ENCODE results near the gene LPP.

GRCh38 chr3:188212308-188212969, 58.5 kb downstream of the LPP start:
- TF ChIP-seq GATA3 (IDR thresholded peaks at IDR 0.05; ENCODE audit: low read depth, low read length) = no peak
- TF ChIP-seq GATA2 (IDR thresholded peaks at IDR 0.05; ENCODE audit: low read depth, low read length) = no peak

All from SH-SY5Y (cell line).